K562 (cell line): ENCODE results near the gene RAB5A. TPM values are rescaled to one million over a fixed set of nuclear protein-coding genes. Genes with fewer than 3 reads are reported as not detected.

Source experiments
- CREB3 ChIP-seq: fragments of 450-650 bp; conservative IDR thresholded peaks from 2 replicates; pipeline ENCODE4 v1.6.1; 2016; ENCODE audit warnings: missing genetic modification characterization, low read depth, mild to moderate bottlenecking, missing compliant biosample characterization, moderate library complexity
- E2F8 ChIP-seq: fragments of 450-650 bp; IDR thresholded peaks from 2 replicates; pipeline ENCODE4 v1.7.1; 2018; ENCODE audit warnings: mild to moderate bottlenecking, low read depth; ENCODE audit not compliant: partially characterized antibody
- HOMEZ ChIP-seq: fragments of 250-450 bp; sonication (Bioruptor Pico); IDR thresholded peaks from 2 replicates; pipeline ENCODE4 v1.4.0; 2020; ENCODE audit warnings: mild to moderate bottlenecking, moderate library complexity
- KDM5B ChIP-seq: fragments of 200-600 bp; sonication (generic); IDR thresholded peaks from 2 replicates; pipeline ENCODE4 v1.6.1; 2012; ENCODE audit warnings: low read depth, mild to moderate bottlenecking, moderate library complexity, low read length, control low read depth, inconsistent platforms; ENCODE audit not compliant: insufficient replicate concordance
- MNT ChIP-seq, 2 experiments: fragments of 450-650 bp; conservative IDR thresholded peaks; 2 replicates each; pipeline ENCODE4 v1.6.1; 2017; ENCODE audit warnings: mild to moderate bottlenecking in 2 of 2, moderate library complexity in 2 of 2
- NFXL1 ChIP-seq: fragments of 450-650 bp; formaldehyde crosslinking; IDR thresholded peaks from 2 replicates; pipeline ENCODE4 v1.4.0; 2021; ENCODE audit warnings: mild to moderate bottlenecking
- RBM34 ChIP-seq: fragments of 200-400 bp; formaldehyde crosslinking; IDR thresholded peaks from 2 replicates; pipeline ENCODE4 v1.6.1; 2018; ENCODE audit warnings: low read length, borderline replicate concordance; ENCODE audit not compliant: insufficient read depth
- SRSF3 ChIP-seq: fragments of 200-400 bp; formaldehyde crosslinking; IDR thresholded peaks from 2 replicates; pipeline ENCODE4 v1.6.1; 2016; ENCODE audit warnings: mild to moderate bottlenecking, low read length, moderate library complexity; ENCODE audit not compliant: insufficient read depth
- TSC22D4 ChIP-seq: fragments of 450-650 bp; IDR thresholded peaks from 2 replicates; pipeline ENCODE4 v1.6.1; 2016; ENCODE audit warnings: missing genetic modification characterization, missing biosample characterization, control low read depth
- XRCC4 ChIP-seq: IDR thresholded peaks from one replicate; pipeline ENCODE4 v1.6.1; 2011; ENCODE audit not compliant: insufficient read depth, insufficient read length; ENCODE audit errors: extremely low read depth
- ZNF124 ChIP-seq: sonication (generic); formaldehyde crosslinking; IDR thresholded peaks from 2 replicates; pipeline ENCODE4 v1.8.1; 2022; ENCODE audit warnings: missing genetic modification reagents
- ZNF146 ChIP-seq: IDR thresholded peaks from one replicate; pipeline ENCODE4 v1.6.1; 2018; ENCODE audit warnings: missing compliant biosample characterization; ENCODE audit not compliant: unreplicated experiment
- ZNF232 ChIP-seq: sonication (generic); formaldehyde crosslinking; IDR thresholded peaks from 2 replicates; pipeline ENCODE4 v1.8.0; 2022; ENCODE audit warnings: mild to moderate bottlenecking, missing genetic modification reagents
- ZNF384 ChIP-seq: IDR thresholded peaks from 2 replicates; pipeline ENCODE4 v1.6.1; 2012; ENCODE audit warnings: low read depth, low read length, improper control_type of control experiment
- ZNF561 ChIP-seq: fragments of 450-650 bp; formaldehyde crosslinking; conservative IDR thresholded peaks from 2 replicates; pipeline ENCODE4 v1.4.0; 2020; ENCODE audit warnings: mild to moderate bottlenecking, moderate library complexity
- ZNF766 ChIP-seq: fragments of 200-800 bp; sonication (Bioruptor generic); conservative IDR thresholded peaks from 2 replicates; pipeline ENCODE4 v1.6.1; 2016; ENCODE audit warnings: missing genetic modification characterization, missing compliant biosample characterization
- polyA plus RNA-seq, 8 experiments: library from polyadenylated mRNA; depleted of rRNA in 4 of 8; stranded (reverse) in 5 of 8; unstranded in 3 of 8; fragments of >200 nt; fragmentation: Nextera tagmentation in 2 of 8; fragmentation: Illumina TruSeq in 1 of 8; extraction: Ambion mirVana in 2 of 8; extraction: Trizol in 1 of 8; gene quantifications; 2 replicates each; pipeline versions ENCODE4 v1.2.1 to v1.2.3, GENCODE V29; 2011 to 2014; ENCODE audit warnings: inconsistent platforms in 1 of 8, missing spikeins in 1 of 8
- total RNA-seq, 7 experiments: library from RNA; depleted of rRNA in 6 of 7; stranded (reverse); fragments of >200 nt in 6 of 7; fragmentation: Illumina TruSeq in 2 of 7; extraction: Trizol in 2 of 7; gene quantifications; 2 replicates each; pipeline versions ENCODE4 v1.2.1 to v1.2.3, GENCODE V29; 2011 to 2021; ENCODE audit warnings: low replicate concordance in 1 of 7
- TF ChIP-seq, protein P1 (sequence below): fragments of 250-450 bp; sonication (Bioruptor Pico); IDR thresholded peaks from 2 replicates; pipeline ENCODE4 v1.4.0; 2020; ENCODE audit warnings: mild to moderate bottlenecking, moderate library complexity

Gene RAB5A
- total and polyA plus RNA-seq, 9 of the 15 experiments (the other 6 are each of a cell fraction or from before 2014, with no cell fraction given), result 28.3 to 64.2 (median 49.0) TPM

- TF ChIP-seq XRCC4 (no peak), KDM5B (no peak), CREB3 (tag) (no peak), NFXL1 (CRISPR knock-in tag) (no peak), HOMEZ (CRISPR knock-in tag) (no peak), ZNF146 (CRISPR knock-in tag) (no peak), TSC22D4 (no peak), ZNF232 (CRISPR knock-in tag) (no peak), ZNF766 (CRISPR knock-in tag) (peak; percentile 81), MNT (conservative IDR thresholded peaks at IDR 0.05) (peak; percentile 83 to 92), SRSF3 (no peak), ZNF384 (no peak), RBM34 (no peak), E2F8 (peak; percentile 44), ZNF561 (CRISPR knock-in tag) (no peak), ZNF124 (no peak)
- TF ChIP-seq, protein P1, sequence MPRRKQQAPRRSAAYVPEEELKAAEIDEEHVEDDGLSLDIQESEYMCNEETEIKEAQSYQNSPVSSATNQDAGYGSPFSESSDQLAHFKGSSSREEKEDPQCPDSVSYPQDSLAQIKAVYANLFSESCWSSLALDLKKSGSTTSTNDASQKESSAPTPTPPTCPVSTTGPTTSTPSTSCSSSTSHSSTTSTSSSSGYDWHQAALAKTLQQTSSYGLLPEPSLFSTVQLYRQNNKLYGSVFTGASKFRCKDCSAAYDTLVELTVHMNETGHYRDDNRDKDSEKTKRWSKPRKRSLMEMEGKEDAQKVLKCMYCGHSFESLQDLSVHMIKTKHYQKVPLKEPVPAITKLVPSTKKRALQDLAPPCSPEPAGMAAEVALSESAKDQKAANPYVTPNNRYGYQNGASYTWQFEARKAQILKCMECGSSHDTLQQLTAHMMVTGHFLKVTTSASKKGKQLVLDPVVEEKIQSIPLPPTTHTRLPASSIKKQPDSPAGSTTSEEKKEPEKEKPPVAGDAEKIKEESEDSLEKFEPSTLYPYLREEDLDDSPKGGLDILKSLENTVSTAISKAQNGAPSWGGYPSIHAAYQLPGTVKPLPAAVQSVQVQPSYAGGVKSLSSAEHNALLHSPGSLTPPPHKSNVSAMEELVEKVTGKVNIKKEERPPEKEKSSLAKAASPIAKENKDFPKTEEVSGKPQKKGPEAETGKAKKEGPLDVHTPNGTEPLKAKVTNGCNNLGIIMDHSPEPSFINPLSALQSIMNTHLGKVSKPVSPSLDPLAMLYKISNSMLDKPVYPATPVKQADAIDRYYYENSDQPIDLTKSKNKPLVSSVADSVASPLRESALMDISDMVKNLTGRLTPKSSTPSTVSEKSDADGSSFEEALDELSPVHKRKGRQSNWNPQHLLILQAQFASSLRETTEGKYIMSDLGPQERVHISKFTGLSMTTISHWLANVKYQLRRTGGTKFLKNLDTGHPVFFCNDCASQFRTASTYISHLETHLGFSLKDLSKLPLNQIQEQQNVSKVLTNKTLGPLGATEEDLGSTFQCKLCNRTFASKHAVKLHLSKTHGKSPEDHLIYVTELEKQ (CRISPR knock-in tag), result no peak
Measured at GRCh38 chr3:20022954-20023622, 76.2 kb downstream of the RAB5A start (continued).
